ENCODE measurements around the gene NRARP.

NRARP gene

DNA sequence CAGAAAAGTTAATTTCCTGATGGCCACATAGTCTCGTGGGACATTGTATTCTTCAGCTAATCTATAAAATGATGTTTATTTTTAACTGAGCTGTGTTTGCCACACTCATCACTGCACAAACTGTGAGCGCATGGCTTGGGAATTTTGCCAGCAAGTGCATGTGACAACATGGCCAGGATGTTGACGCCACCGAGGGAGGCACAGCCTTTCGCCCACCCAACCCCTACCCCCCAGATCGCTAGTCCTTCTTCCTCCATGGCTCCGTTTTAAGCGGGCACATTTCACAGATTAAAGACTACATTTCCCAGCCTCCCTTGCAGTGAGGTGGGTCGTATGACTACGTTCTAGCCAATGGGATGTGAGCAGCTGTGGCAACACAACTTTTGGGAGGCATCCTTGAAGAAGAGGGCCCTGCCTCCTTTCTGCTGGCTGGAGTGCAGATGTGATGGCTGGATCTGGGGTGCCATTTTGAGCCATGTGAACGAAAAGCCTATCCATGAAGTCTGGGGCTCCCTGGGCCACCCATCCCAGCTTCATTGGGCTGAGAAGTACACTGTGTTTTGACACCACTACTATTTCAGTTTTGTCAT, 7.9 kb downstream of the NRARP start:
- H3K4me3 ChIP-seq (ENCODE audit: severe bottlenecking): no peak overlapping the region
- H3K36me3 ChIP-seq (ENCODE audit: low read depth): no peaks in the 10 kb centered on the region
- DNase-seq (ENCODE audit: low spot score) (no peak), ATAC-seq (ENCODE audit: low read depth) (peak; percentile 59; the same call in 2 of the 3 replicates)
- TF ChIP-seq, protein P1, sequence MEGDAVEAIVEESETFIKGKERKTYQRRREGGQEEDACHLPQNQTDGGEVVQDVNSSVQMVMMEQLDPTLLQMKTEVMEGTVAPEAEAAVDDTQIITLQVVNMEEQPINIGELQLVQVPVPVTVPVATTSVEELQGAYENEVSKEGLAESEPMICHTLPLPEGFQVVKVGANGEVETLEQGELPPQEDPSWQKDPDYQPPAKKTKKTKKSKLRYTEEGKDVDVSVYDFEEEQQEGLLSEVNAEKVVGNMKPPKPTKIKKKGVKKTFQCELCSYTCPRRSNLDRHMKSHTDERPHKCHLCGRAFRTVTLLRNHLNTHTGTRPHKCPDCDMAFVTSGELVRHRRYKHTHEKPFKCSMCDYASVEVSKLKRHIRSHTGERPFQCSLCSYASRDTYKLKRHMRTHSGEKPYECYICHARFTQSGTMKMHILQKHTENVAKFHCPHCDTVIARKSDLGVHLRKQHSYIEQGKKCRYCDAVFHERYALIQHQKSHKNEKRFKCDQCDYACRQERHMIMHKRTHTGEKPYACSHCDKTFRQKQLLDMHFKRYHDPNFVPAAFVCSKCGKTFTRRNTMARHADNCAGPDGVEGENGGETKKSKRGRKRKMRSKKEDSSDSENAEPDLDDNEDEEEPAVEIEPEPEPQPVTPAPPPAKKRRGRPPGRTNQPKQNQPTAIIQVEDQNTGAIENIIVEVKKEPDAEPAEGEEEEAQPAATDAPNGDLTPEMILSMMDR (IDR thresholded peaks at IDR 0.05; ENCODE audit: poor library complexity, severe bottlenecking): no peak
- no peaks in the 10 kb centered on the region for H3K27me3 ChIP-seq (ENCODE audit: insufficient read depth, poor library complexity, severe bottlenecking)
- no peaks in the 10 kb centered on the region for H3K4me1 ChIP-seq (ENCODE audit: insufficient read depth, poor library complexity, severe bottlenecking)
- no peaks in the 10 kb centered on the region for H3K9me3 ChIP-seq (ENCODE audit: severe bottlenecking)
- no peak overlapping the region for H3K27ac ChIP-seq (ENCODE audit: poor library complexity, severe bottlenecking)

DNA sequence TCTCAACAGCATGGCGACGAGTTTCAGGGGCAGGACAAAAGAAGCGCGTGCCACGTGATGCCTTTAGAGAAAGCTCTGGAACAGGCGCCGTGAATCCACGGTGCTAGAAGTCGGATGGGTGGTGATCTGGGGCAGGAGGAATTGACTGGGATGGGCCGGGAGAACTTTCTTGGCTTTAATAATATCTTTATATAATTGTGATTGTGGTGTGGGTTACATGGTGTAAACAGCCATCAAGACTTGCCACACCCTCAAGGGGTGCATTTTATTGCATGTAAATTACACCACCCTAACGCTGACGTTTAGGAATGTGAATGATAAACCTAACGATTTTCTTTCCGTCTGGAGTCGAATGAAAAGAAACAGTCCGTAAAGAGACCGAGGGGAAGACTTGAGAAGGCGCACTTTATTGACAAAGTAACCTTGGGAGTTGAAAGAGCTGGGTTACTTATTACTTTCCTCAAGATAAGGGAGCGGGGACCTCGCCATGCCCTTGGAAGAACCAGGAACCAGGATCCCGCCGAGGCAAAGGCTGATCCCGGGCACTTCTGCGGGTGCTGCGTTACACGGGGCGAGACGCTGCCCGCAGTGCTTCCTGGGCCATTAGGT, 8.5 kb downstream of the NRARP start:
- no peak overlapping the region for H3K4me3 ChIP-seq (ENCODE audit: severe bottlenecking)
- ATAC-seq (ENCODE audit: low read depth) (no peak), DNase-seq (ENCODE audit: low spot score) (no peak)
- H3K36me3 ChIP-seq (ENCODE audit: low read depth): no peaks in the 10 kb centered on the region
- no peak overlapping the region for H3K27ac ChIP-seq (ENCODE audit: poor library complexity, severe bottlenecking)
- TF ChIP-seq, protein P1 (IDR thresholded peaks at IDR 0.05; ENCODE audit: poor library complexity, severe bottlenecking): no peak
- no peaks in the 10 kb centered on the region for H3K9me3 ChIP-seq (ENCODE audit: severe bottlenecking)
- no peaks in the 10 kb centered on the region for H3K4me1 ChIP-seq (ENCODE audit: insufficient read depth, poor library complexity, severe bottlenecking)
- no peaks in the 10 kb centered on the region for H3K27me3 ChIP-seq (ENCODE audit: insufficient read depth, poor library complexity, severe bottlenecking)

DNA sequence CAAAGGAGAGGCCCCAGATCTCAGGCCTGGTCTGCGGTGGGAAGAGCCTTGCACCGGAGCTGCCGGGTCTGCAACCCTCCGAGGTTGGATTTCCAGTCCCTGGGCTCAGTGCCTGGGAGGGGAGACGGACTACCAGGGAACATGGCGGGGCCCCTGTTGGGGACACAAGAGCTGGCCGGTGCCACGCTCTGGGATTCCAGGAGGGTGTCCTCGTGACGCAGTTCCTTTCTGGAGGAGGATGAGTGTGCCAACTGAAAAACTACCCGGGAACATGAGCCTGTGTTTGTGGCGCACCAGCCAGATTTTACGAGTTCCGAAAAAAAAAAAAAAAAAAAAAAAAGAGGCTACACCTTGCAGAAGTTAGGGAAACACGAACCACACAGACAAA, 9.0 kb downstream of the NRARP start:
- DNase-seq (ENCODE audit: low spot score): no peak
- H3K9me3 ChIP-seq (ENCODE audit: severe bottlenecking): no peaks in the 10 kb centered on the region
- TF ChIP-seq, protein P1 (IDR thresholded peaks at IDR 0.05; ENCODE audit: poor library complexity, severe bottlenecking): no peak
- no peak overlapping the region for H3K4me3 ChIP-seq (ENCODE audit: severe bottlenecking)
- H3K27me3 ChIP-seq (ENCODE audit: insufficient read depth, poor library complexity, severe bottlenecking): no peaks in the 10 kb centered on the region
- ATAC-seq (ENCODE audit: low read depth): no peak
- no peaks in the 10 kb centered on the region for H3K4me1 ChIP-seq (ENCODE audit: insufficient read depth, poor library complexity, severe bottlenecking)
- H3K36me3 ChIP-seq (ENCODE audit: low read depth): no peaks in the 10 kb centered on the region
- no peak overlapping the region for H3K27ac ChIP-seq (ENCODE audit: poor library complexity, severe bottlenecking)

DNA sequence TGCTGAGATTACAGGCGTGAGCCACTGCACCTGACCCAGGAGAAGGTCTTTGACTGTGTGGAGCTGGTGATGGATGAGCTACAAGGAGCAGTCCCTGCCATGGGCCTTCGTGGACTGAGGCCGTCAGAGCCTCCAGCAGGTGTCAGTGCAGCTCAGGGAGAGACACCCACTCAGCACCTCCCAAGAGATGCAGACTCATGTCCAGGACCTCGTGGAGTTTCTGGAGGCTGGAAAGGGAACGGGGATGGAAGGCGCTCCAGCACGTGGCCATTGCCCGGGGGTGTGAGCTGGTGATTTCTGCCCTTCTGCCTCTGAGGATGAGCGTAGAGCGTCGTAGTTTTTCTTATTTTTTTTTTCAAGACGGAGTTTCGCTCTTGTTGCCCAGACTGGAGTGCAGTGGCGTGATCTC, 15.1 kb downstream of the NRARP start:
- H3K27ac ChIP-seq (ENCODE audit: poor library complexity, severe bottlenecking): no peak overlapping the region
- TF ChIP-seq, protein P1 (IDR thresholded peaks at IDR 0.05; ENCODE audit: poor library complexity, severe bottlenecking): peak; percentile 71
- DNase-seq (ENCODE audit: low spot score): no peak

More for the DNA sequence above, 15.1 kb downstream of the NRARP start:
- peaks cover 17% of the 10 kb centered on the region for H3K36me3 ChIP-seq (ENCODE audit: low read depth)
- ATAC-seq (ENCODE audit: low read depth): peak; percentile 93
- no peaks in the 10 kb centered on the region for H3K27me3 ChIP-seq (ENCODE audit: insufficient read depth, poor library complexity, severe bottlenecking)
- no peaks in the 10 kb centered on the region for H3K9me3 ChIP-seq (ENCODE audit: severe bottlenecking)
- H3K4me3 ChIP-seq (ENCODE audit: severe bottlenecking): no peak overlapping the region
- H3K4me1 ChIP-seq (ENCODE audit: insufficient read depth, poor library complexity, severe bottlenecking): no peaks in the 10 kb centered on the region

Measured in RWPE2 (cell line).